ENCODE data around the gene MYB. TPM values are rescaled to one million over a fixed set of nuclear protein-coding genes. Genes with fewer than 3 reads are reported as not detected.
"Not testable (repeated sequence)": the region's sequence is repeated elsewhere in the genome, so short reads cannot be mapped to it uniquely, and the experiment has no call there.

Gene MYB
- 0.16 TPM for total RNA-seq
- long read RNA-seq, result 0 reads

DNA sequence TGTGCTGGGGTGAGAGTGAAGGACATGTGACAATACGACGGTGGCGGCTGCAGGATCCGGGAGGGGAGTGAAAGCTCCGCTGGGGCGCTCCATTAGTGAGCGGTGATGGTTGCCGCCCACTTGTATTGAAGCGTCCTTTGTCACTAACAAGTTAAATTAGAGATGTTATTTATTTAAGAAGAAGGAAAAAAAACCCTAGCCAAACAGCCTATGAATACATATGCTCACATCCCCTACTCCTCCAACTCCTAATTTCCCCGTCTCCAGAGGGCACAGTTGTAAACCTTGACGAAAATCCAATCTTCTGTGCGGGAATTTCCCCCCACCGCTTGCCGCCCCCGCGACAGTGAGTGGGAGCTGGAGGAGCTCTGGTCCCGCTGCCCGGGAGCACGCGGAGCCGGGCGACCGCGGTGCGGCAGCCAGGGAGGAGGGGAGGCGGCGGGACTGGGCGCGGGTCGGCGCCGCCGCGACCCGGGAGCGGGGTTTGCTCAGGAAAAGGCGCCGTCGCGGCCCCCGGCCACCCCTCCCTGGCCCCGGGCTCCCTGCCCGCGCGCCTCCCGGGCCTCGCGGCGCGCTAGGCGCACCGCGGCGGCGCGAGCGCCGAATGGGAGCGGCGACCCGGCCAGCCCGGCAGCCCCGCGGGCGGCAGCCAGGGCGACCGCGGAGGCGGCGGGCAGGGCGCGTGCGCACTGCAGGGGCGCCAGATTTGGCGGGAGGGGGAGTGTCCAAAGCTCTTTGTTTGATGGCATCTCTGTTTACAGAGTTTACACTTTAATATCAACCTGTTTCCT lies at the start of gene MYB:
Gene MYB (plus strand): TSS at position 767 of the 791 bp plus-strand sequence. CDS start 206 bp downstream, outside the sequence.
- DNase-seq (ENCODE audit: low spot score), result no peak

DNA sequence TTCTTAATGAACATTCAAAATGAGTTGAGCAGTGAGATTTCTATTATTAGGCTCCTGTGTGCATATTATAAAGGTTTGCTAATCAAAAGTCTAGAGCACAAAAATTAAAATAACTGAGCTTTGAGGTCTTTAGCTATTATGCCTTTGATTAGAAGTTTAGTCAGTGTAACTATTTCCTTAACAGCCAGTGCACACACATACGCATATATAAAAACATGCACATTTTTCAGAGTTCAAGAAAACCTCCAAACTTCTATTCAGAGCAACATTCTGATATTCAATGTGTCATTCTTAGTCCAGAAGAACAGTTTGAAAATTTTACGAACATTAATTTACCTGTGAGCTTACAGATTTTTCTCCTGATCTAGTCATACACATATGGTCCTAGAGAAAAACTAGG lies 48.3 kb upstream of the MYB start:
- DNase-seq (ENCODE audit: low spot score), result no peak

DNA sequence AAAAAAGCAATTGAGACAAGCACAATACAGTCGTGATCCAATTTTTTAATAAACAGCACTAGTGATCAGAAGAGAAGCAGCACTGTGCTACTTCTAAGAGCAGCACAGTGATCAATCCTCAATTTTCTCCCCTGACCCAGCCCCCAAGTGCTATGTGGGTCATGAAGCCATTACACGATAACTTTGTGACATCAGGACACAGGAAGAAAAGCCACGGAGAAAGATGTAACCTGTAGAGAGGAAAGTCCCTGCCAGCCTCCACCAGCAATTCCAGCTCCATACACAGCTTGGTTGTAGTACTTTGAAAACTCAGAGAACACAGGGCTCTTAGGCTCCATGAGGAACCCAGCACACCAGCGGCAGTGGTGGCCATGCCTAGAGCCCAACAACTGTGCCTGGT lies 45.3 kb upstream of the MYB start:
- DNase-seq (ENCODE audit: low spot score), result no peak

DNA sequence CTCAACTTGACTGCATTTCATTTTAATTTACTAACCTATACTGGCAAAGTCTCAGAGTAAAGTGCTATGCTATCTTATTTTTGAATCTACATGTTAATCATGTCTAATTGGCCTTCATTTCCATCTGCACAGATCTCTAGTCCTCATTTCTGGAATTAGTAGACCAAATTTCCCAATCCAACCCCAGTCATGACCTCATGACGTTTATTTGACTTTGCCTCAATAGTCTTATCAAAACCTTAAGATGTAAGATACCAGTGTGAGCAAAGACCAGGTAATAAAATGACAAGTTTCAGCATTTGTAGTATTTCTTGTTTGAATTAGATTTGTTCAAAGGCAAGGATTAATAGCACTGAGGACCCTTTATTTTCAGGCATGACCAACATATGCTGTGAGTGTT lies 43.3 kb upstream of the MYB start:
- DNase-seq (ENCODE audit: low spot score), result no peak

DNA sequence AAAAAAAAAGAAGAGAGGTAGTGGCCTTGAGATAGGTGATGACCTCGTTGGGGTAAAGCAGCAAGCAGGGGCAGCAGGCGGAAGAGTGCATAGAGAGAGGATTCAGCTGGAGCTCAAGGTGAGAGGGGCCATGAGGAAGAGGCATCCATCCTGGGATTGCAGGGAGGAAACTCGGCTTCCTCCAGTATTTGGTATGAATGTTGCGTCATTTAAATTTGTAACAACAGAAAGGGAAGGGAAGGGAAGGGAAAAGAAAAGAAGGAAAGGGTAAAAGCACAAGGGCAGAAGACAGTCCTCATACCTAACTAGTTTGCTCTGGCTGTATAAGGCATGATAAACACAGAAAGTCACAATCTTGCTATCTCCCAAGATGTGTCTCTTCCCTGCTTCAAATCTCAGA lies 39.9 kb upstream of the MYB start:
- DNase-seq (ENCODE audit: low spot score), result no peak

DNA sequence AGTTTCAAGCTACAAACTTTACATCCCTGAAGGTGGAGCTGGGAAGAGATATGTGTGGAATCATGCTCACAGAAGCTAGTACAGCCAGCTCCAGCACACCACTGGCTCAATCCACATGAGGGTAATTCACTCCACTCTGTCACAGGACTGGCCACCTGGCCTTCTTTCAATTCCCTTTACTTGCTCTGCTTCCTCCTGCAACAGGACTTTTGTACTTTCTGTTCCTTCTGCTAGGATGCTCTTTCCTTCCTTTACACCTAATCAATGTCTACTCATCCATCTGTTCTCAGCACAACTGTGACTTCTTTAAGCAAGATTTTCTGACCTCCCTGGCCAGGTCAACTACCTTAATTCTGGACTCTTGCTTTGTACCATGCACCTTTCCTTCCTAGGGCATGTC lies 39.4 kb upstream of the MYB start:
- DNase-seq (ENCODE audit: low spot score), result no peak

DNA sequence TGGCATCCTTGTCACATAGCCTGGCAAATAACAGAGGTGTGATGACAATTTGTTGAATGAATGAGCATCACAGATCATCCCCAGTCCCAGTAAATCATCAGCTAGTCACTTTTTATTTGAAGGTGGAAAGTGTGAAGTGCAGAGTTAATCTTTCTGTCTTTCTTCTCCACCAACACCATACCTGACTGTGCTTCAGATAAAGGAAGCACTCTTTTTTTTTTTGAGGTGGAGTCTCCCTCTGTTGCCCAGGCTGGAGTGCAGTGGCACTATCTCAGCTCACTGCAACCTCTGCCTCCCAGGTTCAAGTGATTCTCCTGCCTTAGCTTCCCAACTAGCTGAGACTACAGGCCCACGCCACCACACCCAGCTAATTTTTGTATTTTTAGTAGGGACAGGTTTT lies 38.9 kb upstream of the MYB start:
- not testable (repeated sequence) for DNase-seq (ENCODE audit: low spot score)

DNA sequence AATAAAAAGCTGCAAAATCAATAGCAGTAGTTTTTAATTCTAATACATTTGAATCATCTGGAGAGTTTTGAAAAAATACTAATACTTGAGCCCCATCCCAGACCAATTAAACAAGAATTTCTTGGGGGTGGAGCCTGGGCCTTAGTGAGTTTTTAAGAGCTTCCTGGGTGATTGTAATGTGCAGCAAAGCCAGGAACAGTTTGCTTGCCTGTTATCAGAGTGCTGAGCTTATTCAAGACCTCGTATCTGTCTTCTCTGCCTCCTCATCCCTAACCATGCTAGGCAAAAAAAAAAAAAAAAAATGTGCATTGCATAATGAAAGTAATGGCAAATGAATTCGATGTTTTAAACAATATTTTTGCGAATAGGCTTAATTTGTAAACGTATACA lies 36.4 kb upstream of the MYB start:
- DNase-seq (ENCODE audit: low spot score), result no peak

DNA sequence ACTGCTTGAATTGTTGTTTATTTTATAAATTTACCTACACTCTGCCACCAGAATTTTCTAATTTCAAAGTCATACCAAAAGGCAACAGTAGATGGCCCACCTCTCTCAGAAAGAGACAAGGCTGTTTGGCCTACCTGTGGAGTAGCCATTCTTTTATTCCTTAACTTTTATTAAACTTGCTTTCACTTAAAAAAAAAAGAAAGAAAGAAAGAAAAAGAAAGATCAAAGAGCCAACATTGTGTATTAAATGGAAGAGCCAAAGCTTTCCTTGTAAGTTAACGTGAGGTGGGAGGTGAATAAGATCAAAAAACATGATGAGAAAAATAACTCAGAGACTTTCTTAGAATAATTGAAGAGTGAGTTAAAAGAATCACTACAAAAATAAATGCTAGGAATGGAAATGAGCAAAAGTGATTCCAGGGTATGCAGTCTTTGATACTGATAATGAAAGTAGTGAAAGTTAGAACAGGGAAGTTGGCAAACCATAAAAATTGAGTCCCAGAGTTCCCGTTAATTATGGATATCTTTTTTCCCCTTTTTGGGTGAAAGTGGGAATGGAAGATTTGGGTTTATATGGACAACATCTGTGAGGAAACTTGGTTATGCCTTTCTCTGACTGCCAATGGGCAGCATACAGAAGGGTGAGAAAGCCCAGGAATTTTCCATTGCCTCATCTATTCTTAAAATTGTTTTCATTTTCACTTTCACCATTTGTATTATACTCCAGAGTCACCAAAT lies 35.9 kb upstream of the MYB start:
- DNase-seq (ENCODE audit: low spot score), result no peak

DNA sequence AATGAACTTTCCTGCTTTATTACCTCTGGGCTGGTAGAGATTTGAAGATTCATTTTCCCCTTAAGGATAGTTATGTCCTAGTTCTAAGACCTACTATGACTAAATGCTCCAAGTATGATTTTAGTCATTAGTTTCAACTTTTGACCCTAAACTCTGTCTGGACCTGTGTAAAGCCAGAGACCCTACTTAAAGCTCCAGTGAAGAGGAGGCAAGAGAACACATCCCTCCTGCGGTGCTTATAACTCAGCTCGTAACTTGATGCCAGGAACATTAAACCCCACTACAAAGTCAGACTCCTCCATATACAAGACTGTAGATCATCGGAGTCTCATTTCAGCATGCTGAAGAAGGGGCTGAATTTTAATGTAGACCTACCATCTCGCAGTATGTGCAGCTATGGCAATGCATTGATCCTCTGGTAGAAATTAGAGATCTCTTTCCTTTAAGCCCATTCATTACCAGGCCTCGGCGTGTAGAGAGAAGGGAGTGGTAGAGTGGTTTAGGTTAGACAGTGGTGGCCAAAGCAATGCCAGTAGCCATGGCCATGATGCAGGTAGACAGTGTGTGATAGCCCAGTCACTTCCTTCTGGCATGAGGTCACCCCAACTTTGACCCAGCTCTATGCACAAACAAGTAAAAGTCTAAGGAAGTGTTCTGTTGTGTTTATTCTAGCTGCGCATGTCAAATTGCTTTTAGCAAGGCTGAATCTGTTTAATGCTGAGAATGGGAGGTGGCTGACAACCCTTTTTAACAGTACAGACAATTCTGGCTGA lies 34.8 kb upstream of the MYB start:
- no peak for DNase-seq (ENCODE audit: low spot score)

DNA sequence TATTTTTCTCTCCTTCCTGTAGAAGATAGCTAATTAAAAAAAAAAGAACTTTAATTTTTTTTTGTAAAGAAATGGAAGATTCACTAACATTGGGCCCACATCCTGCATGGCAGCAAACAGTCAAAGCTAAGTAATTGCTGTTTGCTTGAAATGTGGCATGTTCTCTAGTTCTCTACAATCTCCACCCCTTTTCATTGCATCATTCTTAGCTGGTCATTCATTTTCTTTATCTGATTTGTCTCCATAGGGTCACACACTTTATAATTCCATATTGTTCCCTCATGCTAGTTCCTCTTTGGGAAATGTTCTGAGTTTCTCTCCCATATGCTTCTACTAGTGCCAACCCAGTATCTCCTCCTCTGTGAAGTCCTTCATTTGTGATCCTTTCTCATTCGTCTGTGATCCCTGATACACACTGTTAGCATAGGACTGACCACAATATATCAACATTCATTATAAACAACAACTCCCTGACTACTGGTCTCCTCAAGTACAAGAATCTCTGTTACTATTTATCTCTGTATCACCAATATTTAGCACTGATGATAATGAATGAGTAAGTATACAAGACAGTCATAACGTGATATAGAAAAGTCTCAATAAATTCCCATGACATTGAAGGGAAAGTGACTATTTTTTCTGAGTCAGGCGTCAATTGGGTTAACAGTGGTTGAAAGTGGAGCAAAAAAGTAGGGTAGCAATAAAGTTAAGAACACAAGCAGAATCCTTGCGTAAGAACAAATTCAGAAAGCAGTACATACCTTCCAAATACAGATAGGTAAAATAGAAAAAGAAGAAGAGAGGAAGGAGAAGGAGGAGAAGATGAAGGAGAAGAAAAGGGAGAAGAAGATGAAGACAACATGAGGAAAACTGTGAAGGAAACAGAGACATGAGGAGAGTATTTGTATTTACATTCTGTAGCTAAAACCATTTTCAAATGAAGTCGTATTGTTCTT lies 33.2 kb upstream of the MYB start:
- DNase-seq (ENCODE audit: low spot score), result no peak

DNA sequence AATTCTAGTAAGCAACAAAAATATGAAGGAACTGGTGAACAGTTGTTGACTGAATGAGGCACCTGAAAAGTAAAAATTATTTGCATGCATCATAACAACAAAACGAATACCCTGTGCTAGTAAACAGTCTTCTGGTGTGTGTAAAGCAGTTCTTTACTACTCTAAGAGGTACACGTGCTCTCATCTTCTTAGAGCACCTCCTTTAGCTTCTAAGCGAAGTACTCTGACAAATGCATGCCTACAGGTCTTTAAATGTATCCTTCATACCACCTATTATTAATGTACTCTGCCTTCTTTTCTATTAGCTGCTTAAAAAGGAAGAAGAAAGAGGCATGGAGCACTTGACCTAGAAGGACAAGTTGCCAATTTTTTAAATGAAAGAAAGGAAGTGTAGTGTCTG lies 32.2 kb upstream of the MYB start:
- DNase-seq (ENCODE audit: low spot score), result no peak

DNA sequence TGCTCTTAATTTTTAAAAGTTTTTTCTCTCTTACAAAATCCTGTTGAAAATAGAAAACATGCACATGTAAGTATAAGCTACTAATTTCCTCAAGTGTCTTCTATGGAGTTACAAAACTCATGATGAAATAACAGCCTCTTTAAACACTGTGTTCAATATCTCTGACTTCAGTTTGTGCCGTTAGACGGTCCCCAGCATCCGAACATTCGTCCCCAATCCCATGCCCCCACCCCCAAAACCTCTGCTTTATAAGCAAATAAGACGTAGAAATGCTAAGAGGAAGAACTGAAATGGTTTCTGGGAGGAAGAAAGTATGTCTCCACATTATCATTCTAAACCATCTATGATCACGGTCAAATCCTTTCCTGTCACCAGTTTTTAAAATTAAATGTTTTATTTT lies 31.7 kb upstream of the MYB start:
- no peak for DNase-seq (ENCODE audit: low spot score)

DNA sequence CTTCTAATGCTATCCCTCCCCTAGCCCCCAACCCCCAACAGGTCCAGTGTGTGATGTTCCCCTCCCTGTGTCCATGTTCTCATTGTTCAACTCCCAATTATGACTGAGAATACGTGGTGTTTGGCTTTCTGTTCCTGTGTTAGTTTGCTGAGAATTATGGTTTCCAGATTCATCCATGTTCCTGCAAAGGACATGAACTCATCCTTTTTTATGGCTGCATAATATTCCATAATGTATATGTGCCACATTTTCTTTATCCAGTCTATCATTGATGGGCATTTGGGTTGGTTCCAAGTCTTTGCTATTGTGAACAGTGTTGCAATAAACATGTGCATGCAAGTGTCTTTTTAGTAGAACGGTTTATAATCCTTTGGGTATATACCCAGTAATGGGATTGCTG lies 30.6 kb upstream of the MYB start:
- not testable (repeated sequence) for DNase-seq (ENCODE audit: low spot score)

DNA sequence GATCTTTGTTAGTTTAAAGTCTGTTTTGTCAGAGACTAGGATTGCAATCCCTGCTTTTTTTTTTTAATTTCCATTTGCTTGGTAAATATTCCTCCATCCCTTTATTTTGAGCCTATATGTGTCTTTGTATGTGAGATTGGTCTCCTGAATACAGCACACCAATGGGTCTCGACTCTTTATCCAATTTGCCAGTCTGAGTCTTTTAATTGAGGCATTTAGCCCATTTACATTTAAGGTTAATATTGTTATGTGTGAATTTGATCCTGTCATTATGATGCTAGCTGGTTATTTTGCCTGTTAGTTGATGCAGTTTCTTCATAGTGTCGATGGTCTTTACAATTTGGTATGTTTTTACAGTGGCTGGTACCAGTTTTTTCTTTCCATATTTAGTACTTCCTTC lies 27.0 kb upstream of the MYB start:
- not testable (repeated sequence) for DNase-seq (ENCODE audit: low spot score)

DNA sequence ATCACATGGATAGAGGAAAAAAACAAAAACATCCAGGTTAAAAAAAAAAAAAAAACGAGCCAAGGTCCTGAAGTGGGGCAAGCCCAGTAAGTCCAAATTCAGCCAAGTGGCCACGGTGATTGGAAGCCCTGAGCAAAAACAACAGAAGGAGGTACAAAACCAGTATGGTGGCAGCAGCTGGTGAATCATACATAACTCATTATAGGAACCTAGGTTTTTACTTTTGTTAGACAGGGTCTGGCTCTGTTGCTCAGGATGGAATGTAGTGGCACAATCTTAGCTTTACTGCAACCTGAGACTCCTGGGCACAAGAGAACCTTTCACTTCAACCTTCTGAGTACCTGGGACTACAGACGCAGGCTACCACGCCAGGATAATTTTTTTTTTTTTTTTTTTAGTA lies 22.7 kb upstream of the MYB start:
- DNase-seq (ENCODE audit: low spot score), result no peak

DNA sequence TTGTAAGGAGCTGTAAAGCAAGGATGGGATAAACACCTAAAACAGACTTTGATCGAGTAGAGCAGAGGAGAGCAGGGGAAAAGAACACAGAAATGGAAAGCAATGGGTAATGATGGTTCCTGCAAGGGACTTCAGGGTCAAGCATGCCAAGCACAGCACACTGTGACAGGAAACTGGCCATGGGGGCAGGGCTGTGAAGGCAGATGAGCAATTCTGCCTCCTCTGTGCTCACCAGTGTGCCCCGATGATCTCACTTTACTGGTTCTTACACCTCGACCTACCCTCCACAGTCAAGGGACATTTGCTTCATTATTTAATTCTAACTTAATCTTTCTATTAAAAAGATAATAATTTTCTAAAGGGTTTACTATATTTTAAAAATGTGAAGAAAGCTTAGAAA lies 21.6 kb upstream of the MYB start:
- DNase-seq (ENCODE audit: low spot score), result no peak

DNA sequence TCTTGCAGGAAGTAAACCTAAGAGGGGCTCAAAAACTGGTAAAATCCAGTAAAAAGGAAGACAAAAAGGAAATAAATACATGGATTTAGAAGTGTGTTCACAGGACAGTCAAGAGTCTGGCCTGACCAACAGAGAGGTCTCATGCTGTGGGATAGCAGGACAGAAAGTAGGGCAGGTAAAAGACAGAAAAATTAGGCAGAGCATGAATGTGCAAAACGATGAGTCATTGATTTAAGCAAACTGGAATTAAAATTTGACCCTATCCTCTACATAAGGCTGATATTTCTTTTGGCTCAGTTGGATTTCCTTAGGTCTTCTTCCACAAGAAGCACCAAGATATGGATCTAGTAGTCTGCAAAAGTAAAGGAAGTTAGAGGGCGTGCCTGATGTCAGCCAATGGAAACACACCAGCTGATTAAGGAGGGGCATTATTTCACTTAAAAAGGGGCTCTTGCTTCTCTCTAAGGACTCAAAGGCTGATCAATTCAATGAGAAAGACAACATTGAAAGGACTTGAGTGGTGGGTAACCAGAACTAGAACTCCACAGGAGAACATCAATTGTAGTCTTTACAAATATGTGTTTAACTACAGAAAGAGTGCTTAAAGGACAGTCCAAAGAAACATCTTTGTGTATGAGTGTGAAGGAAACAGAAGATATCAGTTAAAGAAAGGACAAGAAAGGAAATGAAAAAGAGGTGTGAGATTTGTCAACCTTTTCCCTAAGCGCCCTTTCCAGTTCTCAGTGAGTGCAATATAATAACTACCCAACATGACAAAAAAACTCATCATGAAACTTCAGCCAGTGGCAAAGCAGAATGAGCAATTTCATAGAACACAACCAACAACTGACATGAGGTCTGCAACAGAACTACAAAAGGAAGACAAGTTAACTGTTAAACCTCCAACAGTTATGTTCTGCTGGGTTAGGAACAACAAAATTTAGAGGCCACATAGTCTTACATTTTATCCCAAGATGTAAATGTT lies 19.4 kb upstream of the MYB start:
- no peak for DNase-seq (ENCODE audit: low spot score)

DNA sequence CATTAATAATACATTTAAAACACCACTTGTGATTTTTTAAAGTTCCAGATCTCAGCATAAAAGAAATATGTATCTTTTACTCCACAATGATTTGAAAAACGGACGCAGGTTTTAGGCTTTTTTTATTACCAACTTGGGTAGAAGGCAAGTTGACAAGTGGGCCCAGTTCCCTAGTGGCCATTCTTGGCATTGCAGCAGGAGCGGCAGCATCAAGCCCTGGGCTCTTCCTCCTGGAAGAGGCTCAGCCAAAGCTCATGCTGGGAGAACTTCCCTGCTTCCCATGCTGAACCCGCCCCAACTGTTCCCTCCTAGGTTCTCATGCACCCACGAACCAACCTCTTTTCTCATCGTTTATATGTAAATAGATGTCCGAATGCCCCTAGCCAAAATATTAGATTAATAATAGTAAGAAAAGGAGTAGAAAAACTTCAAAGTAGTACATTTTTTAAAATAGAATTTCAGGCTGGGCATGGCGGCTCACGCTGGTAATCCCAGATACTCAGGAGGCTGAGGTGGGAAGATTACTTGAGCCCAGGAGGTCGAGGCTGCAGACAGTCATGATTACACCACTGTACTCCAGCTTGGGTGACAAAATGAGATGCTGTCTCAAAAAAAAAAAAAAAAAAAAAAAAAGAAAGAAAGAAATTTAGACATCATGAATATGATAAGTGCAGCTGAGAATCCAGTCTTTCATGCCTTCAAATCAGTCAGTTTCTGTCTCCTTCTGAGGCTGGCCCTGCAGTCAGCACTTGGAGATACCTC lies 18.2 kb upstream of the MYB start:
- DNase-seq (ENCODE audit: low spot score), result no peak

Measured in mesenteric fat pad (tissue), 1 donor.